ENCODE measurements around the gene RFX5.

DNA sequence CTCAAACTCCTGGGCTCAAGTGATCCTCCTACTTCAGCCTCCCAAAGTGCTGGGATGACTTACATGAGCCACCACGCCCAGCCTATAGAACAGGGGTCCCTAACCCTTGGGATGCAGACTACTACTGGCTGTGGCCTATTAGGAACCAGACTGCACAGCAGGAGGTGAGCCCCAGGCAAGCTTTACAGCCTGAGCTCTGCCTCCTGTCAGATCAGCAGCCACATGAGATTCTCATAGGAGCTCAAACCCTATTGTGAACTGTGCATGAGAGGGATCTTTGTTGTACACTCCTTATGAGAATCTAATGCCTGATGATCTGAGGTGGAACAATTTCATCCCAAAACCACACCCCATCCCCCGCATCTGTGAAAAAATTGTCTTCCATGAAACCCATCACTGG is 39.0 kb upstream of the RFX5 start:
- TF ChIP-seq CTCF (IDR thresholded peaks at IDR 0.05) (no peak), POLR2A (IDR thresholded peaks at IDR 0.05) (no peak)
